ENCODE results near the gene DIAPH3. TPM values are rescaled to one million over a fixed set of nuclear protein-coding genes. Genes with fewer than 3 reads are reported as not detected.

Gene DIAPH3
- total and polyA plus RNA-seq, 2 of the 4 experiments (the other 2 are of a cell fraction): 8.9 to 9.3 TPM

- ATAC-seq (ENCODE audit: low read depth) (no peak), DNase-seq (no peak)
- H3K23ac ChIP-seq (ENCODE audit: low read depth, low read length): no peak overlapping the region
- H3K27ac ChIP-seq (ENCODE audit: insufficient read depth, low read length): no peak overlapping the region
- no peak overlapping the region for H3K4me2 ChIP-seq (ENCODE audit: low read depth, low read length)
- H2BK120ac ChIP-seq (ENCODE audit: low read depth, low read length): no peak overlapping the region
- in situ Hi-C loops (cut with MboI; ENCODE audit: low sequenced_read_pairs) (no loop called here), dilution Hi-C loops (cut with HindIII; ENCODE audit: low sequenced_read_pairs, unreplicated experiment) (no loop called here), intact Hi-C loops (cut with micrococcal nuclease) (loop anchor here (10.0 kb wide), 1 partner anchor 485 kb away; no protein-coding TSS in a partner anchor)
- no CpG with 5 or more reads among the region's 3 CpGs for WGBS, 2 experiments (ENCODE audit: extremely low coverage in 2 of 2, insufficient read length in 1 of 2)
- TF ChIP-seq RCOR1 (IDR thresholded peaks at IDR 0.05; ENCODE audit: insufficient replicate concordance, low read length) (no peak), CTCF (conservative IDR thresholded peaks at IDR 0.05; ENCODE audit: low read depth, low read length) (0 out of 2 replicates have a peak, but pooled peaks have one; percentile 4), CHD1 (IDR thresholded peaks at IDR 0.05; ENCODE audit: low read depth, low read length) (no peak), RAD21 (IDR thresholded peaks at IDR 0.05; ENCODE audit: low read length) (no peak)
- no peak overlapping the region for H2AK5ac ChIP-seq (ENCODE audit: low read depth, low read length)
- no peaks in the 10 kb centered on the region for H4K20me1 ChIP-seq (ENCODE audit: insufficient read depth, low read length)
- no peak overlapping the region for H2AK9ac ChIP-seq (replicated peaks; ENCODE audit: low read depth, low read length, poor library complexity)
- H2BK15ac ChIP-seq (ENCODE audit: low read depth, low read length): no peak overlapping the region
- H4K5ac ChIP-seq (ENCODE audit: low read depth, low read length): no peak overlapping the region
- 0 out of 2 replicates have a peak, but pooled peaks cover 2% of the 10 kb centered on the region for H3K27me3 ChIP-seq (ENCODE audit: control insufficient read depth, insufficient read depth, low read length)
- H2BK5ac ChIP-seq (ENCODE audit: low read depth, low read length, poor library complexity, severe bottlenecking): no peak overlapping the region
- H4K91ac ChIP-seq (ENCODE audit: insufficient read depth, low read depth, low read length): no peak overlapping the region
- CTCF ChIA-PET: interaction anchor here (1.4 kb wide), 1 partner anchor 697 kb away, joined by 3 read pairs; no protein-coding TSS in a partner anchor
- no peaks in the 10 kb centered on the region for H3K9me3 ChIP-seq (ENCODE audit: control insufficient read depth, insufficient read depth, low read length)
- H3K4ac ChIP-seq (ENCODE audit: low read depth, low read length): no peak overlapping the region
- no peak overlapping the region for H3K18ac ChIP-seq (ENCODE audit: low read depth, low read length)
- H2BK20ac ChIP-seq (ENCODE audit: low read depth, low read length): no peak overlapping the region
- no TSS peak for BruUV-seq (replicated peaks)
- H4K8ac ChIP-seq (ENCODE audit: low read depth in 2 of 2, low read length in 2 of 2): no peak overlapping the region
- no peaks in the 10 kb centered on the region for H3K9me1 ChIP-seq (ENCODE audit: insufficient read depth, low read length)
- no peak overlapping the region for H2AFZ ChIP-seq (replicated peaks; ENCODE audit: low read length, poor library complexity)
- H3K14ac ChIP-seq (replicated peaks; ENCODE audit: low read depth, low read length): no peak overlapping the region
- no peak overlapping the region for H3K56ac ChIP-seq (ENCODE audit: extremely low read depth, insufficient read depth, low read length)
- peaks cover 10 to 15% of the 10 kb centered on the region in 2 experiments for H3K79me1 ChIP-seq (ENCODE audit: low read depth in 1 of 2, low read length in 2 of 2)
- no peak overlapping the region for H3K4me3 ChIP-seq (ENCODE audit: insufficient read depth, low read depth, low read length)
- H3K4me1 ChIP-seq (ENCODE audit: control insufficient read depth, insufficient read depth, low read length): peaks cover 4% of the 10 kb centered on the region; the same call in 1 of the 2 replicates
- POLR2A ChIA-PET (ENCODE audit: unreplicated experiment): no interaction called here
- no peak overlapping the region for H3K9ac ChIP-seq (ENCODE audit: low read depth, low read length)
- no peaks in the 10 kb centered on the region for H3K36me3 ChIP-seq (ENCODE audit: control insufficient read depth, insufficient read depth, low read length)
Observed at GRCh38 chr13:60169239-60170031, 5.7 kb upstream of the DIAPH3 start.
